Activated CD4-positive, alpha-beta T cell treated with anti-CD3 and anti-CD28 coated beads, Interleukin-2, amount 10 ng/mL, durations not matched to agents 24 days and 14 days (primary cell): ENCODE data around the gene MMAB. TPM values are rescaled to one million over a fixed set of nuclear protein-coding genes. Genes with fewer than 3 reads are reported as not detected.

ENCODE experiments used
- DNase-seq: peaks from one replicate; pipeline ENCODE4 v3.0.0; 2022
- H3K27ac Mint-ChIP-seq: one replicate; pipeline ENCODE4 v1.8.0; 2022; ENCODE audit warnings: mild to moderate bottlenecking, mixed read lengths
- H3K27me3 Mint-ChIP-seq: one replicate; pipeline ENCODE4 v1.8.0; 2022; ENCODE audit warnings: mixed read lengths
- H3K36me3 Mint-ChIP-seq: one replicate; pipeline ENCODE4 v1.8.0; 2022; ENCODE audit warnings: low read depth, mild to moderate bottlenecking, mixed read lengths
- H3K4me1 Mint-ChIP-seq: one replicate; pipeline ENCODE4 v1.8.0; 2021; ENCODE audit warnings: mixed read lengths
- H3K4me3 Mint-ChIP-seq: one replicate; pipeline ENCODE4 v1.8.0; 2022; ENCODE audit warnings: mild to moderate bottlenecking, moderate library complexity, mixed read lengths
- H3K9me3 Mint-ChIP-seq: one replicate; pipeline ENCODE4 v1.8.0; 2021; ENCODE audit warnings: mixed read lengths
- intact Hi-C: fragments of 100-400 bp; cut with micrococcal nuclease; formaldehyde crosslinking; loops from one replicate; pipeline ENCODE4 v1.15.1; 2023
- total RNA-seq: library from RNA; stranded (reverse); gene quantifications from 2 replicates; pipeline ENCODE4 v1.2.3, GENCODE V29; 2022

Gene MMAB
- total RNA-seq, 1 donor from 2014 or later: 44.3 TPM

DNA sequence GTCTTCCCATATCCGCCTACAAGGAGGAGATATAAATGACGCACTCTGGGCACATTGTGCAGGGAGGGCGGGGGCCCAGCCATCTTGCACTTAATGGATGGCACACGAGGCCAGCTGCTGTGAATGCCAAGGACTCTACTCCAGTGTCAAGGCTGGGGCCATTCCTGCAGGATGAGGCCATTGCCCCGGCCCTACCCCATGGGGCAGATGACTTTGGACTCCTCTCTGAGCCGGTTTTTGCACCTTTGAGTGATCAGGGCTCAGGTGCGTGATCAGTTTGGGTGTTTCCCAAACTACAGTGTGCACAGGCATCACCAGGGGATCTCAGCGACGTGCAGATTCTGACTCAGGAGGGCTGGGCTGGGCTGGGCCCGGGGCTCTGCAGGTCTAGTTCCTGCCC is 16.1 kb downstream of the MMAB start:
- Mint-ChIP-seq H3K27me3 (no peaks in the 10 kb centered on the region), H3K36me3 (peaks cover 8% of the 10 kb centered on the region), H3K4me3 (no peak overlapping the region), H3K27ac (no peak overlapping the region), H3K9me3 (peaks cover 7% of the 10 kb centered on the region), H3K4me1 (no peaks in the 10 kb centered on the region)
- DNase-seq: no peak
- intact Hi-C loops: no loop called here

DNA sequence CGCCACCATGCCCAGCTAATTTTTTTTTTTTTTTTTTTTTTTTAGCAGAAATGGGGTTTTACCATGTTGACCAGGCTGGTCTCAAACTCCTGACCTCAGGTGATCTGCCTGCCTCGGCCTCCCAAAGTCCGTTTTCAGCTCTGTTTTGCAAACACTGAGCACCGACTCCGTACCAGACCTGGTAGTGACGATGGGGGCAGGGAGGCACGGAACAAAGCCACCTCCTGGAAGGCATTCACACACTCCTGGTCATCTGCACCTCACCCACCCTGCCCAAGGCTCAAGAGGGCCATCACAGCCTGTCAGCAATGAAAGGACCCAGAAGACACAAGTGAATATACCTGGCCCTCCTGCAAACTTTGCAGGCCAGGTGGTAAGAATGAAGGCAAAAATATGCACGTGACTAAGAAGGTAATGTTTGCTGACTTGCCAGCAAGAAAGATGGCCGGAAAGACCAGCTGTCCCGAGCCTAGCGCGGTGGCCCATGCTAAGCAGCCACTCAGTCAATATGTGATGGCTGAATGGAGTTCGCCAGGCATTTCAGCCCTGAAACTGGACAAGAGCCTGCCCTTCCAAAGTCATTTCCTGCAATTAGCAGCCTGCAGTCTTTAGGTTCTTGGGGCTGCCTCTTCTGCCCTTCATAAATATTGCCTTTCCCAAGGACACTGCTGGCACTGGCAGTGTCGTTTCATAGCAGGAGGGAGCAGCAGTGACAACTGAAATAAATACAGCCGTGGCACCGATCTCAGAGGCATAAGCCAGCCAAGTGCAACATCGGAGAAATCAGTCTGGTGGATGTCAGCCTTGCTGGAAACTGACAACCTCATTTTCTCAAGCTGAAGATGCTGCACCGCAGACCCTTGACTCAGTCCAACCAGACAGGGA is 17.6 kb downstream of the MMAB start:
- intact Hi-C loops: no loop called here
- no peaks in the 10 kb centered on the region for H3K4me1 Mint-ChIP-seq
- H3K27ac Mint-ChIP-seq: no peak overlapping the region
- H3K27me3 Mint-ChIP-seq: no peaks in the 10 kb centered on the region
- no peak for DNase-seq
- no peaks in the 10 kb centered on the region for H3K36me3 Mint-ChIP-seq
- H3K4me3 Mint-ChIP-seq: no peak overlapping the region
- no peaks in the 10 kb centered on the region for H3K9me3 Mint-ChIP-seq

DNA sequence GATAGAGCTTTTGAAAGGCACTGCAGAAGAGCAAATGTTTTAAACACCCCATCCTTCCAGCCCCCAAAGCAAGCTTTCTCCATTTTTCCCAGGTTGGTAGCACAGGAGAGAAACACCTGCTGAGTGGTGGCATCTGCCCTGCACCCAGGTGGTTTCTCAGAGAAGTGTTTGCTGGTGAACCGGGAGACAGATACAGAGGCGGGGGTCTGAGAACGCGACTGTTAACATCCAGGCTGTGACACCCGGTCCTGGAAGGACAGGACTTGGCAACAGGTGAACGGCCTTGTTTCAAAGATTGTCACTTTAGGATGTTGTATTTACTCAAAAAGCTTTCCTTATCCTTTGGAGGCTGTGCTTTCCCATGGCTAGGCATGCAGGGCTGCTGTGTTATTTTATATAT is 18.5 kb downstream of the MMAB start:
- no peak for DNase-seq
- H3K36me3 Mint-ChIP-seq: no peaks in the 10 kb centered on the region
- peaks cover 3% of the 10 kb centered on the region for H3K27me3 Mint-ChIP-seq
- no peaks in the 10 kb centered on the region for H3K9me3 Mint-ChIP-seq
- H3K4me1 Mint-ChIP-seq: no peaks in the 10 kb centered on the region
- H3K27ac Mint-ChIP-seq: no peak overlapping the region
- no peak overlapping the region for H3K4me3 Mint-ChIP-seq
- intact Hi-C loops: no loop called here

DNA sequence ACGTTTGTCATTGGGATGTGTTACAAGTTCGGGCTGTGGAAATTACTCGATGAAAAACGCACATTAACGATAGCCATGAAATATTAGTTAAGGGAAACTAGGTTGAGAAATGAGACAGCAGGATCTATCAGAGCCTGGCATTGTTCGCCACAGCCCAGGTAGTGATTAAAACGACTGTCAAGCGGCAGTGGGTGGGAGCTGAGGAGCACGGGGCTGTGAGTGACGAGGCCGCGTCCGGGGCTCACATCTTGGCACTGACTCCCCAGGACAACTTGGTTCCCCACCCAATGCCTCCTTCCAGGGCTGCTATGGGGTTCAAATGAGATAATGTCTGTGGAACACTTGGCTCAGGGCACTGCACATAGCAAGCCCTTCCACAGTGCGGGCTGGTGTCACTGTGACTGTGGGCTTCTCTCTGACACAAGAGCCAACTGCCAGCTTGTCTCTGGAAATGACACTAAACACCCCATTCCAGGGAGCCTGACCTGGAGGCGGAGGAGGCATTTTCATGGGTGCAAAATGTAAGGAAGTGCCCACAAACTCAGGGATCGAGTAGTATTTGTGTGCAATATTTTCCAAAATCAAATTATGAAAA is 19.3 kb downstream of the MMAB start:
- intact Hi-C loops: no loop called here
- Mint-ChIP-seq H3K9me3 (no peaks in the 10 kb centered on the region), H3K4me3 (no peak overlapping the region), H3K27ac (no peak overlapping the region), H3K4me1 (peaks cover 2% of the 10 kb centered on the region), H3K27me3 (peaks cover 5% of the 10 kb centered on the region), H3K36me3 (no peaks in the 10 kb centered on the region)
- no peak for DNase-seq

DNA sequence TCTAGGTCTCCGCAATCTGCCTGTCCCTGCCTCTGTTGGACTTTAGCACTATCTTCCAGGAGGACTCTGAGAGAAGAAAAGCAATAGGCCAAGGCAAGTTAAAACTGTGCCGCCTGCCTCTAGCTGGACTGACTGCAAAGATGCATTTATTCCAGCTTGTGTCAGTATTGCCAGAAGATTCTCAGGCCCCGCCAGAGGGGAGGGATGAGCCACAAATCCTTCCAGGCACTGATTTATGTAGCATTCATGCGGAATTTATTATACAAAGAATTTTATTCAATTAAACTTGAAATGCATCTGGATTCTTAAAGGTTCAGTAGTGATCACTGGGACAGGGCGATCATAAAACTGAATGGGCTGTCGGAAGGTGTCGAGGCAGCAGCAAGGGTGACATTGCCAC is 19.8 kb downstream of the MMAB start:
- Mint-ChIP-seq H3K4me3 (no peak overlapping the region), H3K27me3 (peaks cover 7% of the 10 kb centered on the region), H3K36me3 (no peaks in the 10 kb centered on the region), H3K4me1 (peaks cover 2% of the 10 kb centered on the region), H3K27ac (no peak overlapping the region), H3K9me3 (no peaks in the 10 kb centered on the region)
- no peak for DNase-seq
- intact Hi-C loops: no loop called here

DNA sequence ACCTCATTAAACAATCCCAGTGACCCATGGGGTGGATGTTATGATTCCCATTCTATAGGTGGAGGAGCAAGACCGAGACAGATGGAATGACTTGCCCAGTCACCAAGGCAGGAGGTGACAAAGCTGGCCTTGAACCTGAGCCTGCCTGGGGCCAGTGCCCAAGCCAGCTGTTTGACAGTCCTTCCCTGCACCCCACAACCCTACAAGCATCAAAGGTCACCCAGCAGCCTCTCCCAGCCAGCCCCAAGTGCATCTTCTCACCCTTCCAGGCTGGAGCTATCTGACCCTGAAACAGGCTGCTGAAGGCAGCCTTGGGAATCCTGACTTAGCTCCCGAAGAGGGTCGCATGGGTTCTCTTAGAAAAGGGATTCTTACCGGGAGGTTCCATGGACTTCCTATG is 20.3 kb downstream of the MMAB start:
- H3K27ac Mint-ChIP-seq: no peak overlapping the region
- H3K9me3 Mint-ChIP-seq: no peaks in the 10 kb centered on the region
- H3K36me3 Mint-ChIP-seq: no peaks in the 10 kb centered on the region
- intact Hi-C loops: no loop called here
- H3K27me3 Mint-ChIP-seq: peaks cover 11% of the 10 kb centered on the region
- H3K4me1 Mint-ChIP-seq: peaks cover 2% of the 10 kb centered on the region
- no peak for DNase-seq
- H3K4me3 Mint-ChIP-seq: no peak overlapping the region

DNA sequence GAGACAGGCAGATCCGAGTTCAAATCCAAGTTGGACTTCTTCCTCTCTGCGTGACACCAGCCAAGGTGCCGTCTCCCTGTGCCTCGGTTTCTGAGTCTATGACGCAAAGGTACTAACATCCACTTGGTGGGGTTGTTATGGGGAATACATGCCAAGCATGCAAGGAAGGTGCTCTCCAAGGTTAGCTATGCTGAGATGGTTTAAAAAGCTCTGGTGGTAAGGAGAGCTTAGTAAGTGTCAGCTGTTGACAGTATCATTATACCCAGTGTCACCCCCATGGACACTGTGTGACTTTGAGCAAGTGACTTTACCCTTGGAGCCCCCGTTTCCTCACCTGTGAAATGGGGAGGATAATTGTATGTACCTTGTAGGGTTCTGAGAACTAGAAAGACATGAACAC is 22.2 kb downstream of the MMAB start:
- intact Hi-C loops: no loop called here
- no peak for DNase-seq
- Mint-ChIP-seq H3K4me3 (no peak overlapping the region), H3K9me3 (no peaks in the 10 kb centered on the region), H3K36me3 (no peaks in the 10 kb centered on the region), H3K27ac (no peak overlapping the region), H3K27me3 (peaks cover 22% of the 10 kb centered on the region), H3K4me1 (peaks cover 2% of the 10 kb centered on the region)

DNA sequence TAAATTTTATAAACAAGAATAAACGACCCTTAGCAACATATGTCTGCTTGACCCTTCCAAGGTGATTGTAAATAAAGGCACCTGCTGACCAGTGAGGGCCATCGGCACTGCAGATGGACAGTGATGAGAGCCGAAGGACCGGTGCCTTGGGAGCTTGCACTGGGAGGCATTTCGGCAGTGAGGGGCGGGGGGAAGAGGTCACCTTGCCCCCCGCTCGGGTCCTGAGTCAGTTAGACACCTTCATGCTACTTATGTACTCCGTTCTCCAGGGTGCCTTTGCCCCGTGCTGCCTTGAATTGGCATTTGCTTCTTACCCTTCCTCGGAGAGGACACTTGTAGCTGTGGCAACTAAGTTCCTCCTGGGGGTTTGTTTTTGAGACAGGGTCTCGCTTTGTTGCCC is 23.0 kb downstream of the MMAB start:
- Mint-ChIP-seq H3K4me3 (no peak overlapping the region), H3K27me3 (peaks cover 22% of the 10 kb centered on the region), H3K36me3 (no peaks in the 10 kb centered on the region), H3K9me3 (no peaks in the 10 kb centered on the region), H3K4me1 (peaks cover 3% of the 10 kb centered on the region), H3K27ac (no peak overlapping the region)
- intact Hi-C loops: no loop called here
- no peak for DNase-seq

DNA sequence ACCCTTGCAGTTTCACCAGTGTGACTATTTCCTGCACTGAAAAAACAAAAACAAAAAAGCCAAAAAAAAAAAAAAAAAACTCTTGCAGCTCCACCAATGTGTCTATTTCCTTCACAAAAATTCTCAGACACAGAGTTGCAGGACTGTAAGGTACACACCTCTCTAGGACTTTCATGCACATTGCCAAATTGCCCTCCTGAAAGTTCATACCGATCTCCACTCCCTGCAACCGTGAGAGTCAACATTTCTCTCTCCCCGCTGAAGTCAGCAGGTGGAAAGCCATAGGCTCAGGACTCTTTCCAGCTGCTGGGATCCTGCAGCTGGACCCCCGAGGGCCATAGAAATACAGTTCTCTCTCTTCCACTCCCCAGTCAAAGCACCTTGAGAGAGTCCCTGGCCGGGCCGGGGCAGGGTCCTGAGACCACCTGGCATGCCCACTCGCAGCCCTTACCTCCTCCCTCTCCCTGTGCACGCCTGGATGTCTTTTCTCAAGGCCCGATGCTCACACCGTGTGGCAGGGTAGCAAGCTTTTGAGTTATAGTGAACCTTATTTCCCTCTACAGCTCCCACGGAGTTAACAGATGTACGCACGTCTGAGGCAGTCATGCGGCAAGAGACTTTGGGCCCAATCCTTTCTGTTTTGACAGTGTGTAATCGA is 23.6 kb downstream of the MMAB start:
- Mint-ChIP-seq H3K36me3 (no peaks in the 10 kb centered on the region), H3K4me3 (no peak overlapping the region), H3K4me1 (peaks cover 8% of the 10 kb centered on the region), H3K9me3 (no peaks in the 10 kb centered on the region), H3K27ac (no peak overlapping the region), H3K27me3 (peaks cover 22% of the 10 kb centered on the region)
- intact Hi-C loops: no loop called here
- no peak for DNase-seq

DNA sequence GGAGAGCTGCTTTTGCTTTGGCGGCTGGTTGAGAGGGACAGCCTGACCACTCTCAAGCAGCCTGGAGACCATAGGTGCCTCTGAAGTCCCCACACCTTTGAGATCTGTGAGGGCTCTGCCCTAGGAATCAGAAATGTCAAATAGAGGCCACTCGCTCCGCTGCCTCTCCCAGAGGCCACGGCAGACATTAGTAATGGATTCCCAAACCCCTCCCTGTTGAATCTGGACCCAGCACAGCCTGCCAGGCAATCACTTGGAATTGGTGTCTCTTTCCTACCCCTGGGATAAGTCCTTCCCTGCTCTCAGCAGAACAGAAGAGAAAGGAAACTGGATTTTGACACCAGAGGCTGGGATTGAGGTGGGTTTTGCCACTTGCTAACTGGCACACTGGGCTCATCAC is 25.0 kb downstream of the MMAB start:
- no peak overlapping the region for H3K27ac Mint-ChIP-seq
- intact Hi-C loops: no loop called here
- no peak for DNase-seq
- no peaks in the 10 kb centered on the region for H3K36me3 Mint-ChIP-seq
- no peaks in the 10 kb centered on the region for H3K9me3 Mint-ChIP-seq
- H3K4me1 Mint-ChIP-seq: peaks cover 8% of the 10 kb centered on the region
- H3K27me3 Mint-ChIP-seq: peaks cover 22% of the 10 kb centered on the region
- H3K4me3 Mint-ChIP-seq: no peak overlapping the region

DNA sequence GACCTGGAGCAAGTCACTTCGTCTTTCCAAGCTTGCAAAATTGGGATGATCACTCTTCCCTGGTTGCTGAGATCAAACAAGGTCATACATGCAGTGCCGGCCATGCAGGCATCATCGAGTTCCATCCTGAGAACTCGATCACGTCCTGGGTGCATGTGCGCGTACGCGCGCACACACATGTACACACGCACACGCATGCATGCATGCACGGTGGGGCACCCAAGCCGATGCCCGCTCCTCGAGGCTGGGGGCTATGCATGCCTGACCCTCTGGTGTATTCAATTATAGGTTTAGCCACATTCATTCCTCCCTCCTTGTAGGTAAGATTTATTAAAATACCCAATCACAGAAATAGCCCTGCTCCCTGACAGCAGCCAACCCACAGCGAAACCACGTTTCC is 26.0 kb downstream of the MMAB start:
- no peak for DNase-seq
- Mint-ChIP-seq H3K4me3 (no peak overlapping the region), H3K27me3 (peaks cover 22% of the 10 kb centered on the region), H3K36me3 (no peaks in the 10 kb centered on the region), H3K9me3 (no peaks in the 10 kb centered on the region), H3K27ac (no peak overlapping the region), H3K4me1 (peaks cover 8% of the 10 kb centered on the region)
- intact Hi-C loops: no loop called here

DNA sequence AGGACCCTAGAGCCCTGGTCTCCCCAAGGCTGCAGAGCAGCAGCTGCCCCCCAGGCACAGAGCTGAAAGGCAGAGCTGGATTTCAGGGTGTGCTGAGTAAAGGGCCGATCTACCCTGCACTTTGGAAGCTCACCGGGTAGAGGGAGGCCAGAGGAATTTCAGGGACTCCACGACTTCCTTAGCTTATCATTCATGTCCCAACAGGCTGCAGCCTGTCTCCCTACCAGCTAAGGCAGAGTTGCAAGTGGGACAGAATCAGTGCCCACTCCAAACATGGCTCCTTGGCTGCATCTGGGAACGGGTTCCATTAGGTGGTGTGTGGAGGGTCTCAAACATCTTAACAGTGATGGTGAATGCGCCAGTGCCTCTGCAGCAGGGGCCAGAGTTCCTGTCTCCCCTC is 27.5 kb downstream of the MMAB start:
- Mint-ChIP-seq H3K4me1 (peaks cover 8% of the 10 kb centered on the region), H3K27me3 (peaks cover 22% of the 10 kb centered on the region), H3K36me3 (no peaks in the 10 kb centered on the region), H3K4me3 (no peak overlapping the region), H3K27ac (no peak overlapping the region), H3K9me3 (no peaks in the 10 kb centered on the region)
- intact Hi-C loops: no loop called here
- no peak for DNase-seq

DNA sequence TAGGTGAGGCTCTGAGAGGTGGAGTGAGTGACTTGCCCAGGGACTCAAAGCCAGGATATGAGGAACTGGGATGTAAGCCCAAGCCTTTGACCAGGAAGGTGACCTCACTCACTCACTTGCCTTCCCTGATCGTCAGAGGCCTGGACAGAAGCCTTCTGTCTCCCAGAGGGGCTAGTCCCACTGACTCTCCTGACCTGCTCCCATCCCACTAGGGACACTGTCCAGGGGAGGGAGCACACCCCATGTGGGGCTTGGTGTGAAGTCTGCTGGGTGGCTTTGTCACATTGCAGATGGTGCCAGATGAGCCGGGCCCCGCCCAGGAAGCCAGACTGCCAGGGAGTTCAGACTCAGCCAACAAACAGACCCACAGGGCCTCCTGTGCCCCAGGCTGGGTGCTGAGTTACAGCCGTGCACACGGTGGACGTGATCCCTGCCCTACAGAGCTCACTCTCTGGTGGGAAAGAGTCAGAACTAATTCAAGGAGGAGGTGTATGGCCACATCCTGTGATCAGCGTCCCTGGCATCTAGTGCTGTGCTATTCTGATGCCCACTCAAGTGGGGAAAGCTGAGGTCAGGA is 28.3 kb downstream of the MMAB start:
- Mint-ChIP-seq H3K27me3 (peaks cover 22% of the 10 kb centered on the region), H3K4me3 (no peak overlapping the region), H3K36me3 (no peaks in the 10 kb centered on the region), H3K27ac (no peak overlapping the region), H3K9me3 (no peaks in the 10 kb centered on the region), H3K4me1 (peaks cover 8% of the 10 kb centered on the region)
- DNase-seq: no peak
- intact Hi-C loops: no loop called here

DNA sequence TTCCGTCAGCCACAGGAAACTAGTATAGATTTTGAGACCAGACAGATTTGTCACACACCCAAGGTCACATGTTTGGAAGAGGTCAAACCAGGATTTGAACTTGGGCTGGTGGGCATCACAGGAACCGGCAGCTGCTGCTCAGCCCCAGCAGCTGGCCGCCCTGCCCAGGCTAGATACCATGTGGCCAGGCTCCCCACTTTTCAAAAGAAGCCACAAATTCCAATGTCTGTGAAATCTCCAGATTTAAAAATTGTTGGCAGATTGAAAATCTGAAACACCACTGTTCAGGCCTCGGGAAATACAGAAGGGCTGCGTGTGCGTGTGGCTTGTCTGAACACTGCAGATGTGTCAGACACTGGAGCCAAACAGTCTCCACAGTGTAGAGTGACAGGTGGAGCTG is 30.4 kb downstream of the MMAB start:
- no peak overlapping the region for H3K4me3 Mint-ChIP-seq
- DNase-seq: no peak
- no peaks in the 10 kb centered on the region for H3K36me3 Mint-ChIP-seq
- no peaks in the 10 kb centered on the region for H3K9me3 Mint-ChIP-seq
- intact Hi-C loops: no loop called here
- peaks cover 5% of the 10 kb centered on the region for H3K4me1 Mint-ChIP-seq
- no peak overlapping the region for H3K27ac Mint-ChIP-seq
- peaks cover 11% of the 10 kb centered on the region for H3K27me3 Mint-ChIP-seq
